Gastrocnemius medialis (tissue), 4 donors: ENCODE measurements around the gene ATXN7L1. TPM values are rescaled to one million over a fixed set of nuclear protein-coding genes. Genes with fewer than 3 reads are reported as not detected.
A peak's percentile ranks its signal among the peaks of the same experiment; 100 is the strongest.

Experiments
- ATAC-seq, 2 donors: fragments of 150-250 bp; one replicate each; pipeline ENCODE4 v1.9.1; 2016
- DNase-seq, 2 donors: peaks; one replicate each; pipeline ENCODE4 v3.0.0-alpha.2; 2019
- H3K27ac ChIP-seq, 4 donors: fragments of 200-600 bp; sonication (generic); 1 replicate in 1 of 4; 2 replicates in 3 of 4; pipeline ENCODE4 v1.5.1; 2016 to 2018; ENCODE audit warnings: mild to moderate bottlenecking in 2 of 4, moderate library complexity in 1 of 4
- H3K27me3 ChIP-seq, 3 donors: fragments of 200-600 bp; sonication (generic) in 2 of 3; 1 replicate in 1 of 3; 2 replicates in 2 of 3; pipeline versions ENCODE4 v1.5.1 to v1.6.0; 2016 to 2019; ENCODE audit warnings: mild to moderate bottlenecking in 1 of 3, moderate library complexity in 1 of 3
- H3K36me3 ChIP-seq, 2 donors: fragments of 200-600 bp; sonication (generic) in 1 of 2; one replicate each; pipeline ENCODE4 v1.5.1; 2017 to 2018
- H3K4me1 ChIP-seq, 2 donors: fragments of 200-600 bp; sonication (generic) in 1 of 2; one replicate each; pipeline ENCODE4 v1.5.1; 2016 to 2017; ENCODE audit warnings: mild to moderate bottlenecking in 2 of 2
- H3K4me3 ChIP-seq, 4 donors: fragments of 200-600 bp; sonication (generic) in 3 of 4; 1 replicate in 1 of 4; 2 replicates in 3 of 4; pipeline ENCODE4 v1.5.1; 2016 to 2019; ENCODE audit warnings: mild to moderate bottlenecking in 2 of 4
- H3K9me3 ChIP-seq, 3 donors: fragments of 200-600 bp; sonication (generic) in 2 of 3; 1 replicate in 1 of 3; 2 replicates in 2 of 3; pipeline ENCODE4 v1.5.1; 2016 to 2019
- POLR2A ChIP-seq, 2 donors: fragments of 450-650 bp; IDR thresholded peaks; one replicate each; pipeline ENCODE4 v1.6.1; 2017; ENCODE audit warnings: antibody characterized with exemption in 2 of 2, mild to moderate bottlenecking in 2 of 2, moderate library complexity in 2 of 2
- in situ Hi-C, 4 donors: fragments of 200-750 bp; cut with MboI; loops; one replicate each; pipeline versions ENCODE4 v1.15.0 to v1.8.0; 2017; ENCODE audit warnings: low sequenced_read_pairs in 4 of 4
- intact Hi-C: fragments of 100-400 bp; cut with DNase I; formaldehyde crosslinking; loops from one replicate; pipeline ENCODE4 v1.15.1; 2023; ENCODE audit warnings: low total_unique reads
- total RNA-seq, 4 donors: library from RNA; depleted of rRNA; stranded (reverse); fragments of >200 nt; gene quantifications; one replicate each; pipeline versions ENCODE4 v1.1.0 to v1.2.3, GENCODE V29; 2016
- TF ChIP-seq, protein P1 (sequence below), 5 experiments: fragments of 450-650 bp in 3 of 5; fragments of 200-600 bp in 2 of 5; sonication (generic) in 2 of 5; IDR thresholded peaks in 4 of 5; conservative IDR thresholded peaks in 1 of 5; 1 replicate in 4 of 5; 2 replicates in 1 of 5; pipeline ENCODE4 v1.5.1; 2016 to 2019; ENCODE audit warnings: antibody characterized with exemption in 5 of 5, mild to moderate bottlenecking in 3 of 5, moderate library complexity in 3 of 5

ATXN7L1 gene
- total RNA-seq, 4 donors from 2014 or later, result 1.6 to 6.6 (median 4.8) TPM

DNA sequence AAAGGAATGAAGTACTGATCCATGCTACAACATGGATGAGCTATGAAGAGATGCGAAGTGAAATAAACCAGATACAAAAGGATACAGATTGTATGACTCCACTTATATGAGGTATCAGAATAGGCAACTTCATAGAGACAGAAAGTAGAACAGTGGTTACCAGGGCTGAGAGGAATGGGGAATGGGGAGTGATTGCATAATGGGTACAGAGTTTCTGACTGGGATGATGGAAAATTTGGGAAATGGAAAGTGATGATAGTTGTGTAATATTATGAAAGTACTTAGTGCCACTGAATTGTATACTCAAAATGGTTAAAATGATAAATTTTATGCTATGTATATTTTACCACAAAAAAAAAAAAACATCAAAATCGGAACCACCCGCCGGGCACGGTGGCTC lies 3.9 kb downstream of the ATXN7L1 start:
- no peak overlapping the region for H3K27ac ChIP-seq
- in situ Hi-C loops, result no loop called here
- no peaks in the 10 kb centered on the region for H3K9me3 ChIP-seq

DNA sequence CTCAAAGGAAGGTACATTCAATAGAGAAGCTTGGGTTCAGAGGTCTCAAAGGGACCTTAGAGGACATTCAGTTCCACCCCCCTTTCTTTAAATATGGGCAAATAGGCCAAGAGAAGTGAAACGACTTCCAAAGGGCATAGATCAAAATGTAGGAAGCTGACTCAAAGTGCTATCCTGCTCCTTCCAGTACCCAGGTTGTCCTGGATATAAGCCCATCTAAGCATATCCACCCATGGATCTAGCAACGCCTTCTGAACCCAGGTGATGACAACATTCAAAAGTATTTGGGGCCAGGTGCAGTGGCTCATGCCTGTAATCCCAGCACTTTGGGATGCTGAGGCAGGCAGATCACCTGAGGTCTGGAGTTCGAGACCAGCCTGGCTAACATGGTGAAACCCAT lies 5.3 kb downstream of the ATXN7L1 start:
- in situ Hi-C loops (no loop called here), intact Hi-C loops (loop anchor here (10.0 kb wide), 1 partner anchor 274 kb away; no protein-coding TSS in a partner anchor)
- H3K27me3 ChIP-seq, result no peaks in the 10 kb centered on the region
- no peaks in the 10 kb centered on the region for H3K9me3 ChIP-seq
- DNase-seq (no peak), ATAC-seq (no peak)
- H3K27ac ChIP-seq, result no peak overlapping the region
- TF ChIP-seq, protein P1, sequence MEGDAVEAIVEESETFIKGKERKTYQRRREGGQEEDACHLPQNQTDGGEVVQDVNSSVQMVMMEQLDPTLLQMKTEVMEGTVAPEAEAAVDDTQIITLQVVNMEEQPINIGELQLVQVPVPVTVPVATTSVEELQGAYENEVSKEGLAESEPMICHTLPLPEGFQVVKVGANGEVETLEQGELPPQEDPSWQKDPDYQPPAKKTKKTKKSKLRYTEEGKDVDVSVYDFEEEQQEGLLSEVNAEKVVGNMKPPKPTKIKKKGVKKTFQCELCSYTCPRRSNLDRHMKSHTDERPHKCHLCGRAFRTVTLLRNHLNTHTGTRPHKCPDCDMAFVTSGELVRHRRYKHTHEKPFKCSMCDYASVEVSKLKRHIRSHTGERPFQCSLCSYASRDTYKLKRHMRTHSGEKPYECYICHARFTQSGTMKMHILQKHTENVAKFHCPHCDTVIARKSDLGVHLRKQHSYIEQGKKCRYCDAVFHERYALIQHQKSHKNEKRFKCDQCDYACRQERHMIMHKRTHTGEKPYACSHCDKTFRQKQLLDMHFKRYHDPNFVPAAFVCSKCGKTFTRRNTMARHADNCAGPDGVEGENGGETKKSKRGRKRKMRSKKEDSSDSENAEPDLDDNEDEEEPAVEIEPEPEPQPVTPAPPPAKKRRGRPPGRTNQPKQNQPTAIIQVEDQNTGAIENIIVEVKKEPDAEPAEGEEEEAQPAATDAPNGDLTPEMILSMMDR (IDR thresholded peaks at IDR 0.05 in 4 of 5, conservative IDR thresholded peaks at IDR 0.05 in 1 of 5), result no peak
- TF ChIP-seq POLR2A (IDR thresholded peaks at IDR 0.05), result no peak
- no peaks in the 10 kb centered on the region for H3K36me3 ChIP-seq
- peaks cover 14 to 15% of the 10 kb centered on the region in 2 donors for H3K4me1 ChIP-seq
- no peak overlapping the region for H3K4me3 ChIP-seq

More for the DNA sequence above, 3.9 kb downstream of the ATXN7L1 start:
- Histone ChIP-seq H3K4me1 (peaks cover 10% of the 10 kb centered on the region in 2 donors), H3K27me3 (no peaks in the 10 kb centered on the region), H3K36me3 (no peaks in the 10 kb centered on the region), H3K4me3 (no peak overlapping the region)
- ATAC-seq (no peak), DNase-seq (no peak)
- no peak for TF ChIP-seq POLR2A (IDR thresholded peaks at IDR 0.05)
- TF ChIP-seq, protein P1 (IDR thresholded peaks at IDR 0.05 in 4 of 5, conservative IDR thresholded peaks at IDR 0.05 in 1 of 5), result no peak
- intact Hi-C loops, result loop anchor here (10.0 kb wide), 1 partner anchor 272 kb away; no protein-coding TSS in a partner anchor

DNA sequence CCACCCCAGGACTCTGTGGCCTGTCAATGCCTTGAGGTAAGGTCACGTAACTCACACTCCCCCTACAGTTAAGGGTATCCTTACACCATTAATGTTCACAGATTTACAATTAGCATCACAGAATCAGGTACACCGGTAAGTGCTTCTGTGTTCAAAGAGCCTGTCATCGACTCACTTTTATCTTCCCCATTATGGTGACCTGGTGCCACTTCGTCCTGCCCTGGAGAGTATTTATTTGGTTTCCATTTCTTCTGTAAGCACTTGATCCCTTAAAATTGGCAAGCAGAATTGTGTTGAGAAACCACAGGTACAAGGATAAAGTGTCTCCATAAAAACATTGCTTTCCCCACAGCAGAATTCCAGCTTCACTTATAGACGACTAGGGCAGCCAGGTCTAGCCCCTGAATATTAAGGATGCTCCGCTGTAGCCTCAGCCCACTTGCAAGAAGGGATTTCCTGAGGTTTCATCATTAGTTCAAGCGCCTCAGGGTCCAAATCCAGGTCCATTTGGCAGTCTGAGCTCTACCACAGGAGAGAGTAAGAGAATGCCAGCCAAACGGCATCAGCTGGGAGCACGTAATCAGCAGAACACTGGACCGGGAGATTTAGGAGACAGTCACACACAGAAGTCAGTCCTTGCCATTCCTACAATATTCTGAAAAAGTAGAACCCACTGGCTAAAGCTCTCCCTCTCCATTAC lies 10.1 kb downstream of the ATXN7L1 start:
- in situ Hi-C loops, result no loop called here
- Histone ChIP-seq H3K36me3 (no peaks in the 10 kb centered on the region), H3K4me1 (peaks cover 7 to 8% of the 10 kb centered on the region in 2 donors), H3K4me3 (no peak overlapping the region), H3K27me3 (no peaks in the 10 kb centered on the region), H3K9me3 (no peaks in the 10 kb centered on the region), H3K27ac (peak overlapping the region in 1 of 4 donors; percentile 58)
- no peak for TF ChIP-seq POLR2A (IDR thresholded peaks at IDR 0.05)
- TF ChIP-seq, protein P1 (IDR thresholded peaks at IDR 0.05 in 4 of 5, conservative IDR thresholded peaks at IDR 0.05 in 1 of 5), result no peak
- intact Hi-C loops, result no loop called here
- ATAC-seq (peak; percentile 77 to 78), DNase-seq (no peak)

DNA sequence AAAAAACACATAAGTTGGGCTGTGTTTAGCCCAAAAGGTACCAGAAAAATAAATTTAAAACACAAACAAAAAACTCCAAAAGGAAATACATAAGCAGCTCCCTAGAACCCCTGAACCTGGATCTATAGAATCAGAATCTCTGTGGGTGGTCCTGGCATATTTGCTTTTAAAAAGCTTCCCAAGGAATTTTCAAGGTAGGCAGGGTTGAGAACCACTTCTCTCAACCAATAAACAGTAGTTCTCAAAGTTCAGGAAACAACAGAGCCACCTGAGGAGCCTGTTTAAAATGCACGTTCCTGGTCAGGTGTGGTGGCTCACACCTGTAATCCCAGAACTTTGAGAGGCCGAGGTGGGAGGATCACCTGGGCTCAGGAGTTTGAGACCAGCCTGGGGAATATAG lies 12.5 kb downstream of the ATXN7L1 start:
- no peak for ATAC-seq
- no peak for TF ChIP-seq POLR2A (IDR thresholded peaks at IDR 0.05)
- TF ChIP-seq, protein P1 (IDR thresholded peaks at IDR 0.05 in 4 of 5, conservative IDR thresholded peaks at IDR 0.05 in 1 of 5), result no peak
- Histone ChIP-seq H3K36me3 (no peaks in the 10 kb centered on the region), H3K9me3 (no peaks in the 10 kb centered on the region), H3K4me3 (no peak overlapping the region), H3K4me1 (peaks cover 7 to 8% of the 10 kb centered on the region in 2 donors), H3K27me3 (no peaks in the 10 kb centered on the region), H3K27ac (no peak overlapping the region)
- intact Hi-C loops (no loop called here), in situ Hi-C loops (no loop called here)
- DNase-seq, result no peak
